Endothelial cell (in vitro differentiated cells): ENCODE results near the gene FUBP3. TPM values are rescaled to one million over a fixed set of nuclear protein-coding genes. Genes with fewer than 3 reads are reported as not detected.

Experiments used
- DNase-seq: peaks from one replicate; pipeline ENCODE4 v3.0.0; 2021; ENCODE audit warnings: low spot score
- H3K27ac Mint-ChIP-seq: one replicate; pipeline ENCODE4 v1.8.0; 2021; ENCODE audit warnings: mixed read lengths, inconsistent platforms; ENCODE audit not compliant: unreplicated experiment
- H3K27me3 Mint-ChIP-seq: one replicate; pipeline ENCODE4 v1.8.0; 2021; ENCODE audit warnings: mild to moderate bottlenecking, moderate library complexity, mixed read lengths, inconsistent platforms; ENCODE audit not compliant: unreplicated experiment
- H3K36me3 Mint-ChIP-seq: one replicate; pipeline ENCODE4 v1.8.0; 2021; ENCODE audit warnings: mild to moderate bottlenecking, low read depth, mixed read lengths, inconsistent platforms; ENCODE audit not compliant: unreplicated experiment
- H3K4me1 Mint-ChIP-seq: one replicate; pipeline ENCODE4 v1.8.0; 2021; ENCODE audit warnings: mild to moderate bottlenecking, mixed read lengths, inconsistent platforms; ENCODE audit not compliant: unreplicated experiment
- H3K4me3 Mint-ChIP-seq: one replicate; pipeline ENCODE4 v1.8.0; 2021; ENCODE audit warnings: mild to moderate bottlenecking, mixed read lengths, inconsistent platforms; ENCODE audit not compliant: unreplicated experiment
- H3K9me3 Mint-ChIP-seq: one replicate; pipeline ENCODE4 v1.8.0; 2021; ENCODE audit warnings: mixed read lengths, inconsistent platforms; ENCODE audit not compliant: unreplicated experiment
- CTCF ChIP-seq: fragments of 200-600 bp; sonication (generic); IDR thresholded peaks from one replicate; pipeline ENCODE4 v1.5.0; 2021; ENCODE audit warnings: antibody characterized with exemption; ENCODE audit not compliant: unreplicated experiment
- total RNA-seq: library from RNA; stranded (reverse); fragmentation: NEBNext Ultra II Directional; extraction: Animal tissue kit (Norgen Biotek cat#: 25700); gene quantifications from one replicate; pipeline ENCODE4 v1.2.1, GENCODE V29; 2021; ENCODE audit not compliant: unreplicated experiment

FUBP3 gene
- total RNA-seq, 1 donor from 2014 or later = 61.9 TPM

- peaks cover 28% of the 10 kb centered on the region for H3K27me3 Mint-ChIP-seq
- peaks cover 4% of the 10 kb centered on the region for H3K4me1 Mint-ChIP-seq
- H3K4me3 Mint-ChIP-seq = no peak overlapping the region
- no peaks in the 10 kb centered on the region for H3K9me3 Mint-ChIP-seq
- TF ChIP-seq CTCF = no peak
- peaks cover 4% of the 10 kb centered on the region for H3K36me3 Mint-ChIP-seq
- H3K27ac Mint-ChIP-seq = no peak overlapping the region
- DNase-seq = no peak
Measured at GRCh38 chr9:130663258-130663976, 84.0 kb downstream of the FUBP3 start.

- no peak overlapping the region for H3K4me3 Mint-ChIP-seq
- H3K27me3 Mint-ChIP-seq = peaks cover 26% of the 10 kb centered on the region
- peaks cover 2% of the 10 kb centered on the region for H3K4me1 Mint-ChIP-seq
- no peak for TF ChIP-seq CTCF
- H3K9me3 Mint-ChIP-seq = no peaks in the 10 kb centered on the region
- peaks cover 4% of the 10 kb centered on the region for H3K36me3 Mint-ChIP-seq
- no peak for DNase-seq
- H3K27ac Mint-ChIP-seq = no peak overlapping the region
Measured at GRCh38 chr9:130663977-130664250, 84.5 kb downstream of the FUBP3 start.

GRCh38 chr9:130664251-130665028, 85.1 kb downstream of the FUBP3 start, which contains the start of gene PRDM12:
PRDM12 (plus strand) TSS chr9:130664594; CDS start chr9:130664654, 60 bp downstream.
- Mint-ChIP-seq H3K4me1 (peaks cover 2% of the 10 kb centered on the region), H3K36me3 (peaks cover 4% of the 10 kb centered on the region), H3K27me3 (peaks cover 25% of the 10 kb centered on the region), H3K27ac (no peak within 1 kb of the TSS), H3K9me3 (no peaks in the 10 kb centered on the region), H3K4me3 (peak within 1 kb of the TSS; percentile 59)
- no peak for TF ChIP-seq CTCF
- DNase-seq = no peak

GRCh38 chr9:130665029-130665430, 85.7 kb downstream of the FUBP3 start:
- peaks cover 4% of the 10 kb centered on the region for H3K36me3 Mint-ChIP-seq
- peaks cover 2% of the 10 kb centered on the region for H3K4me1 Mint-ChIP-seq
- H3K27ac Mint-ChIP-seq = no peak overlapping the region
- no peak for TF ChIP-seq CTCF
- peaks cover 28% of the 10 kb centered on the region for H3K27me3 Mint-ChIP-seq
- H3K4me3 Mint-ChIP-seq = peak overlapping the region; percentile 59
- no peak for DNase-seq
- no peaks in the 10 kb centered on the region for H3K9me3 Mint-ChIP-seq
